Measurements from ENCODE around the gene WNT3. TPM values are rescaled to one million over a fixed set of nuclear protein-coding genes. Genes with fewer than 3 reads are reported as not detected.

WNT3 gene
- total and polyA plus RNA-seq, 2 donors (not counting 3 experiments of a cell fraction or from before 2014, with no cell fraction given) = 1.4 to 2.1 TPM

DNA sequence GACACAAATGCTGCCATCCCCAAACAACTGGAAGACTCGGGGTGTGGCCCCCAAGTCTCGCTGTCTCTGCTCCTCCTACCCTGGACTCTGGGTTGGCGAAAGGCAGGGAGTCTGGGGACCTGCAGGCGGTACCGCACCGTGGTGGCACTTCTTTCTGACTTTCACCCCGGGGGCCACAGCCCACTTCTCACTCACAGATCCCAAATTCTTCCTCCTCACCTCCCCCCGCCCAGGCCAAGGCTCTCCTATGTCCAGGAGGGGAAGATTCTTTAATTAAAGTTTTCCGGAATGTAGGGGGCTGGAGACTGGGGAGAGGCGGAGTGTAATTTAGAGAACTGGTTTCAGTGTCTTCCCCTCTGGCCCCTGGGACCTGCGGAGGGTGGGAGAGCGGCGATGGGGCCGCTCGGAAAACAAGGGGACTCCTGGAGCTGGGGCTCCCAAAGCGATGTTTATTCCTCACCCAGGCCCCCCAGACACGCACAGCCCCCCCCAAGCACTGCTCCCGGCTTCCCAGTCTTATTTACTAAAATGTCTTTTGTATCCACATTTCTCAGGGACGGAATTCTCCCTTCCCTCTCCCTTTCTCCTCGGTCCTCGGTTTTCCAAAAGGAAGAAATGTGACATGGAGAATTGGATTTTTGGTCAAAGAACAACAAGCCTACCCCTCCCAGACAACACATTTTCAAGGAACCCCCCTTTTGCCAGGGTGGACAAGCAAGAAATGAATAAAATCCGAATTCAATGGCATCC, 1.2 kb downstream of the WNT3 start:
- no peak for TF ChIP-seq FOS (IDR thresholded peaks at IDR 0.05; ENCODE audit: borderline replicate concordance, insufficient read depth, low read length)
- TF ChIP-seq, protein P1, sequence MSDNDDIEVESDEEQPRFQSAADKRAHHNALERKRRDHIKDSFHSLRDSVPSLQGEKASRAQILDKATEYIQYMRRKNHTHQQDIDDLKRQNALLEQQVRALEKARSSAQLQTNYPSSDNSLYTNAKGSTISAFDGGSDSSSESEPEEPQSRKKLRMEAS (IDR thresholded peaks at IDR 0.05; ENCODE audit: insufficient read depth, insufficient read length) = no peak
- no peak for TF ChIP-seq POLR2AphosphoS5 (IDR thresholded peaks at IDR 0.05; ENCODE audit: insufficient read depth, low read depth, low read length)
- no peak for TF ChIP-seq EZH2 (IDR thresholded peaks at IDR 0.05; ENCODE audit: borderline replicate concordance, low read depth, low read length, severe bottlenecking)
- no peaks in the 10 kb centered on the region for H3K9me3 ChIP-seq (replicated peaks; ENCODE audit: control insufficient read depth, insufficient read depth, low read length)
- dilution Hi-C loops (cut with MboI; ENCODE audit: extremely low pct_ligation_motif_present, low sequenced_read_pairs) = no loop called here

More for the DNA sequence above, 1.2 kb downstream of the WNT3 start:
- no peaks in the 10 kb centered on the region for H3K4me1 ChIP-seq (ENCODE audit: control insufficient read depth, extremely low read depth, insufficient read depth, low read length)
- H3K4me2 ChIP-seq (ENCODE audit: insufficient read depth, low read length) = no peak overlapping the region
- H3K4me3 ChIP-seq (replicated peaks in 1 of 3; ENCODE audit: insufficient read depth in 1 of 3, low read depth in 1 of 3, low read length in 3 of 3) = no peak overlapping the region
- intact Hi-C loops (cut with micrococcal nuclease) = no loop called here
- H3K27ac ChIP-seq (ENCODE audit: insufficient read depth, low read depth, low read length) = no peak overlapping the region
- H2AFZ ChIP-seq (ENCODE audit: low read depth, low read length) = no peak overlapping the region
- ChIA-PET CTCF (no interaction called here), POLR2A (no interaction called here)
- no peak for DNase-seq (ENCODE audit: low read depth, low spot score)
- no TSS peak for BruUV-seq (replicated peaks)
- H3K9ac ChIP-seq (replicated peaks; ENCODE audit: extremely low read depth, insufficient read depth, low read length) = no peak overlapping the region
- no peaks in the 10 kb centered on the region for H3K79me2 ChIP-seq (ENCODE audit: control insufficient read depth, insufficient read depth, low read length)
- no peaks in the 10 kb centered on the region for H3K9me1 ChIP-seq (replicated peaks; ENCODE audit: control insufficient read depth, extremely low read depth, insufficient read depth, low read length)
- no peak for FAIRE-seq
- H4K20me1 ChIP-seq (replicated peaks; ENCODE audit: control insufficient read depth, extremely low read depth, insufficient read depth, low read length) = no peaks in the 10 kb centered on the region
- H3K36me3 ChIP-seq (ENCODE audit: control insufficient read depth in 2 of 2, extremely low read depth in 1 of 2, insufficient read depth in 2 of 2, low read length in 2 of 2) = no peaks in the 10 kb centered on the region
- H3K27me3 ChIP-seq (ENCODE audit: control insufficient read depth in 2 of 2, insufficient read depth in 2 of 2, low read length in 2 of 2) = peaks cover 62 to 71% of the 10 kb centered on the region in 2 experiments

Measured in endothelial cell of umbilical vein (primary cell).